Stimulated activated CD8-positive, alpha-beta memory T cell treated with anti-CD3 and anti-CD28 coated beads, Interleukin-2, amount 100 ng/mL, for 48 hours (primary cell): ENCODE measurements around the gene SNTA1.
"Not testable (repeated sequence)": the region's sequence is repeated elsewhere in the genome, so short reads cannot be mapped to it uniquely, and the experiment has no call there.

Experiments used
- DNase-seq, 2 donors: peaks; one replicate each; pipeline ENCODE4 v3.0.0-alpha.2; 2020; ENCODE audit warnings: low read depth in 2 of 2

The SNTA1 gene

GRCh38 chr20:33443512-33444239 lies at the start of gene SNTA1:
Gene SNTA1, minus strand, starts transcription at chr20:33443763. Its CDS starts 143 bp downstream, at chr20:33443620.
- peak; percentile 76 to 91 for DNase-seq

DNA sequence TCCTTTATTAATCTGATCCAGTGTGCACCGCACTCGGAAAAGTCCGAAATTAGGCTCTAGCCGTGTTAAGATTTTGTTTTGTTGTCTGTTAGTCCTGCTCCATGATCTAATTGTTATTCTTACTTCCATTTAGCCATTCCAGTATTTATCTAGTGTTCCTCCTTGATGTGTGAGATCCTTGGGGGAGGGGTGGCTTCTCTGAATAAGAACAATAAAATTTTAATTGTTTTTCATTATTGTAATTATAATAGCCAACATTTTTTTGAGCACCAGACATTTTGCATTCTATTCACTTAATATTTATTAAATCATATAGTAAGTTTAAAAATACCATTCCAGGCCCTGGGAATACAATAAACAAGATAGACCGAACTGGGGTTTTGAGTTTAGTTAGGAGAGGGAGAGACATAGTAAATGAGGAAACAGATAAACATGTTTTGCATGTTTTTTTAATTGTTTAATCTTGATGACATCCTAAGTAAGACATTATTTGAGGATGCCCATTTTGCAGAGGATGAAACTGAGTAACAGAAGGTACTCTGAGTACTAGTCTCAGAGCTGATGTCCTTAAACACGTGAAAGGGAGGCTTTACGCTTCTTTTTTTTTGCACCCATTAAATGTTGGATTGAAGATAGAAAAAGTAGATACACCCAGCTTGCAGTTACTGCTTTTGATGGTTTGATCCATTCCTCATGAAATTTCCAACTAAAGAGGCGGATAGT lies 47.5 kb upstream of the SNTA1 start:
- no peak for DNase-seq

GRCh38 chr20:33490023-33490933 lies 46.7 kb upstream of the SNTA1 start, which contains the start of gene CBFA2T2:
Gene CBFA2T2, plus strand, starts transcription at chr20:33490096. Its CDS starts 172 bp downstream, at chr20:33490268.
- DNase-seq, result no peak

DNA sequence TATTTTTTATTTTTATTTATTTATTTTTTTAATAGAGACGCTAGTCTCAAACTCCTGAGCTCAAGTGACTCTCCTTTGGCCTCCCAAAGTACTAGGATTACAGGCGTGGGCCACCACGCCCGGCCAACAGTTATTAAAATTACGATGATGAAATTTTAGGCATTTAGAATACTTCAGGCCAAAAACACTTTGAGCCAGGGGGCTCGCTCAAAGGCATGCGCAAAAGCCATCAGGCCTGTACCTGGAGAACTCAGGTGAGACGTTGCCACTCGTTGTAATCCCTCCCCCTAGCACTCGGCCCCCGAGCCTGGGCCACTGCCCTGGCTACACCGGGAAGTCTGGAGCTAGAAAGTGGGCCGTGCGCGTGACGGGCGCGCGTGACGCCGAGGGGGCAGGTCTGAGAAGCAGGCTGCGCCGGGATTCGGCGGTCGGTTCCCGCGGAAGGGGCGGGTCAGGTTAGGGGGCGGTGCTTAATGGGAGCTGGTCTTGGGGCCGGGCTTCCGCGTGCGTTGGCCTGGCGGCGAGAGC lies 46.0 kb upstream of the SNTA1 start:
- DNase-seq, result peak; percentile 98 to 99

GRCh38 chr20:33488661-33489494 lies 45.3 kb upstream of the SNTA1 start:
- DNase-seq, result not testable (repeated sequence)

GRCh38 chr20:33488201-33488600 lies 44.6 kb upstream of the SNTA1 start:
- no peak for DNase-seq

DNA sequence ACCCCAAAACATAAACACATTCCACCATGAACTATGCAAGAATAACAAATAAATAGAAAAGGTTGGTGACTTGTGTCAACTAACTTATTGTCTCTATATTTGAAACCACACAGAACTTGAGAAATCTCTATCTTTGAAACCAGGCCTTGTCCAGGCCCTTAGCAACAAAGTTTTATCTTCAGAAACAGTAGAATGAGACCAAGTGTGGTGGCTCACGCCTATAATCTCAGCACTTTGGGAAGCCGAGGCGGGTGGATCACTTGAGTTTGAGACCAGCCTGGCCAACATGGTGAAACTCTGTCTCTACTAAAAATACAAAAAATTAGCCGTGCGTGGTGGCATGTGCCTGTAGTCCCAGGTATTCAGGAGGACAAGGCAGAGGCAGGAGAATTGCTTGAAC lies 39.6 kb upstream of the SNTA1 start:
- DNase-seq, result not testable (repeated sequence)

- no peak for DNase-seq
These were observed 39.0 kb upstream of the SNTA1 start for GRCh38 chr20:33482581-33482980.

GRCh38 chr20:33481431-33481941 lies 37.9 kb upstream of the SNTA1 start:
- DNase-seq, result no peak

DNA sequence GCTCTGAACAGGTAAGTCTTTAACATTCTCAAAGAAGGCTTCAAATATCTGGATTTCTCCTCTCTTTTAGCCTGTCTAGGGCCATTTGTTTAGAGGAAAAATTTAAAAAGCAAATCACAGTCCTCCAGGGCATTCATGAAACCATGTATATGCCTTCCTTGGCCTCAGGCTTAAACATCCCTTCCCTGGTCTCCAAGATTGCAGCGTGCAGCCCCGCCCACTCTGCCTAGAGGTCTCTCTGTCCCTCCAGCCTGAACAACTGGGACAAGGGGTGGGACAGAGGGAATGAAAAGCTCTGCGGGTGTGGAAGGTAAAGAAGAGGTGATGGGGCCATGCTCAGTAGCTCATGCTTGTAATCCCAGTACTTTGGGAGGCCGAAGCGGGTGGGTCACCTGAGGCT lies 36.5 kb upstream of the SNTA1 start:
- DNase-seq, result no peak

DNA sequence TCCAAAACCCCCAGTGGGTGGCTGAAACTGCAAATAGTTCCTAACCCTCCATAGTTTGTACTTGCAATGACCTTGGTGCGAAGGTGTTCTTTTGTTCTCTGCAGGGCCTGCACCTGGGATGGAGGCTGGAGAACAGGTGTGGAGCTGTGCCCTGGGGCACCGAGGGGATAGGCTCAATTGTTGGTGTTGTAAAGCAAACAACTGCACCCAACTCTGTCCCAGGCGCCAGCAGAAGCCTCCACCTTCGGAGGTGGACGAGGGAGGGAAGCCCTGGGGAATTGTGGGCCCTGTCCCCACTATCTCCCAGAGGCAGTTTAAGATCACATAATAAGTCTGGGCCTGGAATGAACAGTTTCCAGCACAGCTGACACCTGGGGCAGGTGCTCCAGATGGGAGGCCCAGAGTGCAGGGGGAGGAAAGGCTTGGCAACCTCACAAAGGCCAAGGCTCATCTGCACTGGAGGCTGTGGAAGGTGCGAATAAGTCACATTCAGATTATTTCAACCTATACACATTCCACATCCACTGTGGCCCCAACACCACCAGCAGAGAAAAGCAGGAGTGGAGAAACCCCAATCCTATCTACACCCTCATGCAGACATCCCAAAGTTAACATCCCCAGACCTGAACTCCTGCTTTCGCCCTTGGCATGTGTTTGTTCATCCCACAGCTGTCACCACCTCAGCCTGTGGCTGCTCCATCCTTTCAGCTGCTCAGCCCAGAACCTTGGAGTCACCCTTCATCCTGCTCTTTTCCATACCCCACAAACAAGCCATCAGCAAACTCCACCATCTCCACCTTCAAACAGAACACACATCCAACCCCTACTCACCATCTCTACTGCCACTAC lies 34.0 kb upstream of the SNTA1 start:
- no peak for DNase-seq

DNA sequence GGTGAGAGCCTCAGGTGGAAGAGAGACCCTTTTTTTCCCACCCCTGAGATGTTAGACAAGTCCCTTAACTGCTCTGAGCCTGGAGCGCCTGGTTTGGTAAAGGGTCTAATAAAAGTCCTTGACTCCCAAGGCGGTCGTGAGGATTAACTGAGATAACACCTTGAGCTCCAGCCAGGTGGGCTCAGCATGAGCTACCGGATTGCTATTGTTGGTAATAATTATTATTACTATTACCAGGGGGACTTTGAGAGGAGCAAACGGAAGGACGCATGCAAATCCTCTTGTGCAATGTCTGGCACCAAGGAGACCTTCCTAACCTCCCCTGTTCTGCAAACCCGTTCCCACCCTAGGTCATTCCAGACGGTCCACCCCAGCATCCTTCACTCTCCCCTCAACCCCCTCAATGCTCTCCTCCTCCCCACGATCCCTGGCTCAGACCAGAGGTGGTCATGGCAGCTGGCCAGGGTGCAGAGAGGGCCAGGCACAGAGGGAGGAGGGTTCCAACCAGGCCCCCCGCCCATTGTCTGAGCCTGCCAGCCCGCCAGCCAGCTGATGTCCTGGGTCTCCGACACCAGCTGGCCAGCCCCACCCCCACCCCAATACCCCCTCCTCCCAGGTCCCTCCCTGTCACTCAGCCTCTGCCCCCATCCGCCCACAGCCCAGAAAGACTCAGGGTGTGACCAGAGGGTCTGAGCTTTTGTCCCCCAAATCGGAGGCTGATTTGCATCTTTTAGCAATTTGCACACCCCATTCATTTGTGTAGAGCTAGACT lies 32.0 kb upstream of the SNTA1 start:
- DNase-seq, result no peak

GRCh38 chr20:33474963-33475362 lies 31.4 kb upstream of the SNTA1 start:
- DNase-seq, result no peak

DNA sequence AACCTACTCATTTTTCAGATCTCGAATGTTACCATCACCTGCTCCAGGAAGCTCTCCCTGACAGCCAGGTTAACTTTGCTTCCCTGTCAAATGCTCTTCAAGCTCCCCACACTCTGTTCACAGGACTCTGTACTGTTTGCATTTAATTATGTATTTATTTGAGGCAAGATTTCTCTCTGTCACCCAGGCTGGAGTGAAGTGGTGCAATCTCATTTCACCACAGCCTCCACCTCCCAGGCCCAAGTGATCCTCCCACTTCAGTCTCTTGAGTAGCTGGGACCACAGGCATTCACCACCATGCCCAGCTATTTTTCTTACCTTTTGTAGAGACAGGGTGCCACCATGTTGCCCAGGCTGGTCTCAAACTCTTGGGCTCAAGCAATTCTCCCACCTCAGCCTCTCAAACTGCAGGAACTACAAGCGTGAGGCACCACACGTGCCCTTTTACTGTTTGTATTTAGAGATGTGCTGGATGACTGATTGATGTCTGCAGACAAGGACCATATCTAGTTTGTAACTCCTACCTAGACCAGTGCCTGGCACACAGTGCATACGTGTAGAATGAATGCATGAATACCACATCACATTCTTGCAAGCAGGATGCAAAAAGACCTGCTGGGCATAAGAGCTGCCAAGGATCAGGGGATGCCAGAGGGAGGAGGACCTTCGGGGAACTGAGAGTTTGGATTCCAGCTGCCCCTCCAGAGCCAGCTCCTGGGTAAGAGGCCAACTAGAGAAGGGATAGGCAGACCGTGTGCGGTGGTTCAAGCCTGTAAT lies 30.7 kb upstream of the SNTA1 start:
- DNase-seq, result no peak

DNA sequence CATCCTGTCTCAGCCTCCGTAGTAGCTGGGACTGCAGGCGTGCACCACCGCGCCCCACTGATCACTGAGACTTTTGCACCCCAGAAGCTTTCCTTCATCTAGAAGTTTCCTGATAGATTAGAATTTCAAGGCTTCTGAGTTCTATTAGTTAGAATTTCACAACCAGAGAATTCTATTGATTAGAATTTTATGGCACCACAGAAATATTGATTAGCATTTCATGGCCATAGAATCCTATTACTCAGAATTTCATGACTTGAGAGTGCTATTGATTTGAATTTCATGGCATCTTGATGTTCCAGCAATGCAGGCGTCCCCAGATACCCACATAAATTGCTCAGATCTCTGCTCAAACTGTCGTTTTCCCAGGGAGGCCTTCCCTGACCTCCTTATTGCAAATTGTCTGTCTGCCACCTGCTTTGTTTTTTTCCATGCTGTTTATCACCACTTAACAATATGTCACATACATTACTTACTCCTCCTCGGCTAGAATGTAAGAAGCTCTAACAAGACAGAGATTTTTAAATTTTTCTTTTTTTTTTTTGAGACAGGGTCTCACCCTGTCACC lies 29.4 kb upstream of the SNTA1 start:
- no peak for DNase-seq

DNA sequence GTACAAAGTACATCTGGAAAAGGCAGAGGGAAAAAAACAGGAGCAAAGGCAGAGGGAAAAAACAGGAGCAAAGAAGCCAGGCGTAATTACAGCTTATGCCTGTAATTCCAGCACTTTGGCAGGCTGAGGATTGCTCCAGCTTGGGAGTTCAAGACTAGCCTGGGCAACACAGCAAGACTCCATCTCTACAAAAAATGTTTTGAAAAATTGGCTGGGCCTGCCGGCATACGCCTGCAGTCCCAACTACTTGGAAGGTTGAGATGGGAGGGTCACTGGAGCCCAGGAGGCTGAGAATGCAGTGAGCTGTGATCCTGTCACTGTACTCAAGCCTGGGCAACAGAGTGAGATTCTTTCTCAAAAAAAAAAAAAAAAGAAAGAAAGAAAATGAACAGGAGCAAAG lies 27.3 kb upstream of the SNTA1 start:
- DNase-seq, result no peak

DNA sequence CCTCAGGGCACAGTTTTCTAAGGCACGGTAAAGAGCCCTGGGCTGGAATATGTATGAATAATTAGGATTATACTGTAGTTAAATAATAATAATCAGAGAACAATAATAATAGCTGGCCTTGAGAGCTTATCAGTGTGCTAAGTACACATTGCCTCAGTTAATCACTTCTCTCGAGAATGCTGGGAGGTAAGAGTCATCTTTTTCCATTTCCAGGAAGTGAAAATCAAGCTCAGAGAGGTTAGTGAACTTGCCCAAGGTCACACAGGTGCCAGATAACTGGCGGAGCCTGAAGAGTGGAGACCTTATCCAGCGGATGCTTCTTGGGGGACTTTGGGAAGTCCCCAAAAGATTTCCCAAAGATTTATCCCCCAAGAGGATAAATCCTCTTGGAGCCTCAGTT lies 26.9 kb upstream of the SNTA1 start:
- no peak for DNase-seq

GRCh38 chr20:33466303-33466646 lies 22.7 kb upstream of the SNTA1 start:
- DNase-seq, result no peak
